ENCODE results near the gene ADM. TPM values are rescaled to one million over a fixed set of nuclear protein-coding genes. Genes with fewer than 3 reads are reported as not detected.

The ADM gene
- total RNA-seq, 1 experiment from 2014 or later = 82.5 TPM

- H3K36me3 ChIP-seq (ENCODE audit: low read depth, low read length) = no peaks in the 10 kb centered on the region
- peak overlapping the region; percentile 55 for H3K27ac ChIP-seq (ENCODE audit: low read length)
- ATAC-seq (peak; percentile 3), DNase-seq (peak; percentile 67)
- peak overlapping the region; percentile 70 for H3K9ac ChIP-seq (ENCODE audit: low read length)
- no TSS peak for BruUV-seq (replicated peaks)
- intact Hi-C loops (cut with micrococcal nuclease) = no loop called here
- ChIA-PET CTCF (no interaction called here), POLR2A (ENCODE audit: unreplicated experiment) (interaction anchor here (0.6 to 0.7 kb wide), 2 partner anchors 12 to 154 kb away, joined by 3 to 5 read pairs; no protein-coding TSS in a partner anchor)
- H3K9me2 ChIP-seq (replicated peaks; ENCODE audit: low read length) = no peaks in the 10 kb centered on the region
- TF ChIP-seq CTCF (conservative IDR thresholded peaks at IDR 0.05; ENCODE audit: low read depth, low read length) = no peak
- no peak for TF ChIP-seq EZH2 (IDR thresholded peaks at IDR 0.05; ENCODE audit: low read length, unreplicated experiment)
- no peak for TF ChIP-seq EZH2phosphoT487 (IDR thresholded peaks at IDR 0.05; ENCODE audit: borderline replicate concordance, low read length)
- H3K27me3 ChIP-seq (ENCODE audit: low read length) = no peaks in the 10 kb centered on the region
- peaks cover 21% of the 10 kb centered on the region for H3K4me1 ChIP-seq (ENCODE audit: insufficient read depth, low read length)
- no peaks in the 10 kb centered on the region for H3K9me3 ChIP-seq (ENCODE audit: low read length)
- peak overlapping the region; percentile 96 for H3K4me2 ChIP-seq (ENCODE audit: low read length)
- H4K20me1 ChIP-seq (ENCODE audit: low read length) = peaks cover 10% of the 10 kb centered on the region
- H3K4me3 ChIP-seq (ENCODE audit: low read length) = peak overlapping the region; percentile 93
- no peaks in the 10 kb centered on the region for H3F3A ChIP-seq (ENCODE audit: low read length, unreplicated experiment)
- peak overlapping the region; percentile 65 for H2AFZ ChIP-seq (ENCODE audit: low read length)
- peaks cover 55% of the 10 kb centered on the region for H3K79me2 ChIP-seq (ENCODE audit: low read length)
Measured at GRCh38 chr11:10302744-10303557, 1.9 kb upstream of the ADM start.

- DNase-seq (peak; percentile 67), ATAC-seq (peak; percentile 3)
- H3K4me3 ChIP-seq (ENCODE audit: low read length) = peak overlapping the region; percentile 93
- H3K79me2 ChIP-seq (ENCODE audit: low read length) = peaks cover 55% of the 10 kb centered on the region
- H3K4me2 ChIP-seq (ENCODE audit: low read length) = peak overlapping the region; percentile 96
- TSS peak; percentile 80 for BruUV-seq (replicated peaks)
- H3K9ac ChIP-seq (ENCODE audit: low read length) = peak overlapping the region; percentile 70
- H2AFZ ChIP-seq (ENCODE audit: low read length) = peak overlapping the region; percentile 65
- no peaks in the 10 kb centered on the region for H3K9me3 ChIP-seq (ENCODE audit: low read length)
- H4K20me1 ChIP-seq (ENCODE audit: low read length) = peaks cover 10% of the 10 kb centered on the region
- POLR2A ChIA-PET (ENCODE audit: unreplicated experiment) = interaction anchor here (0.6 to 0.7 kb wide), 3 partner anchors 11 to 843 kb away, joined by 3 to 5 read pairs (median 3); partner anchors contain the start of gene ZNF143
- peak overlapping the region; percentile 55 for H3K27ac ChIP-seq (ENCODE audit: low read length)
- CTCF ChIA-PET = interaction anchor here (0.6 to 1.9 kb wide), 6 partner anchors 76 to 265 kb away, joined by 3 to 9 read pairs (median 5); no protein-coding TSS in a partner anchor
- H3K36me3 ChIP-seq (ENCODE audit: low read depth, low read length) = no peaks in the 10 kb centered on the region
- H3F3A ChIP-seq (ENCODE audit: low read length, unreplicated experiment) = no peaks in the 10 kb centered on the region
- TF ChIP-seq EZH2 (IDR thresholded peaks at IDR 0.05; ENCODE audit: low read length, unreplicated experiment) = no peak
- TF ChIP-seq CTCF (conservative IDR thresholded peaks at IDR 0.05; ENCODE audit: low read depth, low read length) = no peak
- no peak for TF ChIP-seq EZH2phosphoT487 (IDR thresholded peaks at IDR 0.05; ENCODE audit: borderline replicate concordance, low read length)
- H3K4me1 ChIP-seq (ENCODE audit: insufficient read depth, low read length) = peaks cover 24% of the 10 kb centered on the region
- H3K27me3 ChIP-seq (ENCODE audit: low read length) = no peaks in the 10 kb centered on the region
- no peaks in the 10 kb centered on the region for H3K9me2 ChIP-seq (replicated peaks; ENCODE audit: low read length)
- intact Hi-C loops (cut with micrococcal nuclease) = loop anchor here (1.0 kb wide), 1 partner anchor 10 kb away; no protein-coding TSS in a partner anchor
Measured at GRCh38 chr11:10303558-10304363, 1.1 kb upstream of the ADM start.
